HTR-8/SVneo (cell line): ENCODE results near the gene DOCK4.

Experiments used
- DNase-seq: peaks from one replicate; pipeline ENCODE4 v3.0.0; 2011; ENCODE audit warnings: low spot score, mixed read lengths; ENCODE audit not compliant: insufficient read length
- FAIRE-seq: peaks from 2 replicates; lab custom pipeline; 2011; peaks lifted over from hg19 to GRCh38; lab: Jason Lieb, UNC

Gene DOCK4

DNA sequence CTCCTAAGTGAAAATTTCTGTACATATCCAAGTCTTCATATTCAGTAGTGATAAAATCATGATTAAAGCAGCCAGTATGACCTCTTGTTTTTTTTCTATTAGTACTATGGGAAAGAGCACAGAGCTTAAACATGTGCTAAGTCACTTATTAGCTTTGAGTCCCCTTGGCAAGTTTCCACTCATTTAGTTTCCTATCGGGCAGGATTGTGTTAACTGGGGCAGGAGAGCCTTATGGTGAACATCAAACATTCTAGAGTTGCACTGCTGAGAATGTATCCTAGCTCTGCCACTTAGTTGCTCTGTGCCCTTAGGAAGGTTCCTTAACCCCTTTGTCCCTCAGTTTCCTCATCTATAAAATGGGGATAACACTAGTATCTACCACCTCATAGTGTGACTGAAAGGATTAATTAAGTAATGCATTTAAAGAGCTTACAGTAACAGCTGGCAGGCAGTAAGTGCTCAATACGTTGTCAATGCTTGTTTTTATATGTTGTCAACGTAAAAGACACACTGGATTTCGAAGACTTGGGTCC, 117.6 kb downstream of the DOCK4 start:
- FAIRE-seq = no peak
- no peak for DNase-seq

DNA sequence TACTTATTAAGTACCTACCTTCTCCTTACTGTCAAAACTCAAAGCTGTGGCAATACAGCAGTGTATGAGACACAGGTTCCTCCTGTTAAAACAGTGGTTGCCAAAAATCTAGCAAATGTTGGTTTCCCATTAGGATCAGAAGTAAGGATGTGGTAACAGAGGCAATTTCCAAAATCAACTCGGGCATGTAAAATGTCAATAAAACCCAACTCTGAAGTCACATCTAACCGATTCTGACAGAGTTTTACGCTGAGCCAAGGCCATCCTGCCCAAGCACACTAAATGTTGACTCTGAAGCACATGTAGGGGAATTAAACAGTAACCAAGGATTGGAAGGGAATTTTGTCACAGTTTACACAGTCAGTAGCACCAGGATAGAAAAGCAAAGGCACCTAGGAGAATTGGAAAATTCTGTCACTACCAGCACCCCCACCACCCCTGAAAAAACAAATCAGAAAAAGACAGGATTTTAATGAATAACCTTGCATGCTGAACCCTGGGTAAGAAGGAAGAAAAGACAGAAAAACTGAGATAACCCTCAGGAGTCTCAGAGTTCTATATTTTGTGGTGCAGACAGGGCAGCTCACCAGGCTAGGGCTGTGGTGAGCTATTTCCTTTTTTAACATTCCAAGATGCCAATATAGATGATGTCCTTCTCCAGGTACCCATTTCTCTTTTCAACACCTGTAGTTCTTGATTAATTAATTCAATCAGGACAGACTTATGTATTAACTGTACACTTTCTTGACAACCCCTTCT, 119.5 kb downstream of the DOCK4 start:
- no peak for DNase-seq
- FAIRE-seq = no peak

DNA sequence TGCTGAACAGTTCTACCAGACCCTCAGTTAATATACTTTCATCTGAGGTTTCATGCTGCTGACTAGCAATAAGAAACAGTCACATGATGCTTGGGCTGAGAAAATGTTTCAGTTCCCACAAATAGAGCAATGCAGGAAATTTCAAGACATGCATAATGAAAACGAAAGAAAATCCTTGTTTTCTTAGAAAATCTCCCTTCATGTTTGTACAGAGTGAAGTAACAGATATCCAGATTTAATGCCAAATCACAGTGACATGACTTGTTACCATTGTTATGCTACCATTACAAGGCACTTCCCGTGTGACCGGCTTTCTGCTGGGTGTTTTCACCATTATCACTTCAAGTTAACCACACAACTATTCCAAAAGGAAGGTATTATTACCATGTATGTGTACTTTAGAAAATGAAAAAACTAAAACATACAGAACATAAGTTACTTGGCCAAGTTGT, 121.7 kb downstream of the DOCK4 start:
- DNase-seq (no peak), FAIRE-seq (no peak)

DNA sequence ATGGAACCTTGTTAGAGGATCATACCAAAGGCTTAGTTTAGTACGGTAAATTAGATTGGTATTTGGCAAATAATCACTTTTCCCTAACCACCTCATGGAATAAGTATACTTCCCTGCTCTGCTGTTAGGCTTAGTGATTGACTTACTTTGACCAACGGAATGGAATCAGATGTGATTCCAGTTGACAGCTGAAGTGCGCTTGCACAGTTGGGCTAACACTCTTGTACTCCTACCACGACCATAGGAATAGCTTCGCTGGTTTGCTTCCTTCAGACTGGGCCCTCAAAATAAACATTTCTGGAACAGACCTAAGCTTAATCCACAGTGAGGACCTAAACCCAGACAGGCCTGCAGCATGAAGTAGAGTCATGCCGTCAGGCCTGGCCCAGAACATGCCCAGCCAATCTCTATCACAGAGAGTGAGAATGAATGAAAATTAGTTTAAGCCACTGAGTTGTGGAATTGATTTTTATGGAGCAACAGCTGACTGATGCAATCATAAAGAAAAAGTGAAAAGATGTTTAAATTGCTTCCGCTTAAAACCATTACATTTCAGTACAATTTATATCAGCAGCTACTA, 122.3 kb downstream of the DOCK4 start:
- DNase-seq (no peak), FAIRE-seq (no peak)

DNA sequence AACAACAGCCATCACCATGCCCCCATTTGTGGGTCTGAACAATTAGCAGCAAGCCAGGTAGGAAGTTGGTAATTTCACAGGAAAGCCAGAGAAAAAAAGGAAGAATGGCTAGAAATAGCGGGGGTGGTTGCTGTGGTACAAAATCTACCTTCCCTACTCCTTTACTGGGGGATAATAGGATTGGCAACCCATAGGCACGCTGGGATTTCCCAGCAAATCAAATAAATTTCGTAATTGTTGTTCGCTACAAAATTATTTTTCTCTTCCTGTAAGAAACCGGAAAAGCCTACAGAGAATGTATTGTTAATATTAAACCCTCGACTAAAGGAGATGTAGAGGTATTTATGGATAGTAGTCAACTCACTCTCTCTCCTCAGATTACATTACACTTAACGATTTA, 123.9 kb downstream of the DOCK4 start:
- no peak for DNase-seq
- FAIRE-seq = no peak

- DNase-seq (no peak), FAIRE-seq (no peak)
These were observed 124.4 kb downstream of the DOCK4 start for GRCh38 chr7:112081778-112082177.

DNA sequence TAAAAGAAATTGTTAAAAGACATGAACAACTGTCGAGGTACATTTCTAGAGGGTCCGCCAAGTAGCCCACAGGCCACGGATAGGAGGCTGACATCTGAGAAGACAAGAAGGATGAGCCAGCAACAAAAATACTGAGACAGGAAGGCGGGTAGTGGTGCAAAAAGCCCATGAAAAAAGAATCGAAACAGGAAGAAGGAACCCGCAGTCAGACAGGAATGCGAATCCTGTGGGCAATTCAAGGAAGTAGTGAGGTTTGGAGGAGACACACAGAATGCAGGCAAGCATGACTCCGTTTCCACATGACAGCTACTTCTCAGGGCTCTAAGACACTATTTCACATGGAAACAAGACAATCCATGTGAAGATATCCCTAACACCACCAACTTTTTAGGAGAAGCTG, 125.2 kb downstream of the DOCK4 start:
- no peak for FAIRE-seq
- DNase-seq = peak; percentile 11

DNA sequence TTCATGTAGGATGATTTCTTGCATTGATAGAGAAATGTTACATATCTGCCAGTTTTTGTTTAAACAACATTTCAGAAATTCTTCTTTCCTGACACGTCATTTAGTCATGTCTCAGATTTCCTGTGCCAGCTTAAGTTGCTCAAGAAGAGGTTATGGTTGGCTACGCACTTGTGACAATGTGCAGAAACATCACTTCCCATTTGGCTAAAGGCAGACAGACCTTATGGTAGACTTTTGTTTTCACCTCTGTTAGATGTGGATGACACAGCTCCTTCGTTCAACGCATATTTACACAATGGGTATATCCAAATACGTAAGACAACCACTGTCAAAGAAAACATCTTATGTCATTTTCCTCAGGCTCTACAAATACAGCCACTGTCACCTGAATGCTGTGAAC, 125.8 kb downstream of the DOCK4 start:
- FAIRE-seq = peak; percentile 16

DNA sequence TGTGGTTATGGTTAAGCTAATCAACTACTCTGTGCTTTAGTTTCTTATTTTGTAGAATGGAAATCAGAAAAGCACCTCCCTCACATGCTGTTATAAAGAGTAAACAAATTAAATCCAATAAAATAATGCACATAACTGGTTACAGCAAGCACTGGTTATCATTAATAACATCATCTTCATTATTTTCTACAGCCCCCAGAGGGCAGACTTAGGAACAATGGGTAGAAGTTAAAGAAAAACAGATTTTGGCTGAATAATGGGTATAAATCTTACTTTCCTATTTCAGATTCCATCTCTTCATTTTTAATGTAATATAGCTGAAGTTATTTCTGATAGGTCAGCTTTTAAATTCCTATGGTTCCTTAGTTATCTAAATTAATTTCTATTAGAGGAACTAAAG, 126.5 kb downstream of the DOCK4 start:
- FAIRE-seq (no peak), DNase-seq (no peak)

More for the DNA sequence above, 125.8 kb downstream of the DOCK4 start:
- DNase-seq = peak; percentile 30

- FAIRE-seq = no peak
- DNase-seq = no peak
These were observed 127.1 kb downstream of the DOCK4 start for GRCh38 chr7:112079122-112079521.

DNA sequence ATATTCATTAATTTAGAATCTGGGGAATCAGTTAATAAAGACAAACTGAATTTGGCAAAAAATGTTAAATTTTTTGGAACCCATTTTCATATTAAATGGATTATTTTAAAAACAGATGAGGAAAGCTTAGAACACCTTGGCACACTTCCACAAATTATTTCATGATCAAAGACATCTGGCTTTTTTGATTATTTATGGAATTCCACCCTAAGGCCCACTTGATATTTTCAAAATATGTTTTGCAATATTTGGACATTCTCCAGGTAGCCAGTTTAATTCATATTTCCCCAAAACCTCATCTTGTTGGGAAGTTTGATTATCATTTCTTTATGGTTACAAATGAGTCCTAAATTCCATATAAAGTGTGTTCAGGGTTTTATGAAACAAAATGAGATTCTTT, 129.9 kb downstream of the DOCK4 start:
- DNase-seq = no peak
- FAIRE-seq = no peak

- DNase-seq (no peak), FAIRE-seq (no peak)
These were observed 131.7 kb downstream of the DOCK4 start for GRCh38 chr7:112074464-112074863.

GRCh38 chr7:112073530-112073929, 132.7 kb downstream of the DOCK4 start:
- FAIRE-seq (no peak), DNase-seq (no peak)

DNA sequence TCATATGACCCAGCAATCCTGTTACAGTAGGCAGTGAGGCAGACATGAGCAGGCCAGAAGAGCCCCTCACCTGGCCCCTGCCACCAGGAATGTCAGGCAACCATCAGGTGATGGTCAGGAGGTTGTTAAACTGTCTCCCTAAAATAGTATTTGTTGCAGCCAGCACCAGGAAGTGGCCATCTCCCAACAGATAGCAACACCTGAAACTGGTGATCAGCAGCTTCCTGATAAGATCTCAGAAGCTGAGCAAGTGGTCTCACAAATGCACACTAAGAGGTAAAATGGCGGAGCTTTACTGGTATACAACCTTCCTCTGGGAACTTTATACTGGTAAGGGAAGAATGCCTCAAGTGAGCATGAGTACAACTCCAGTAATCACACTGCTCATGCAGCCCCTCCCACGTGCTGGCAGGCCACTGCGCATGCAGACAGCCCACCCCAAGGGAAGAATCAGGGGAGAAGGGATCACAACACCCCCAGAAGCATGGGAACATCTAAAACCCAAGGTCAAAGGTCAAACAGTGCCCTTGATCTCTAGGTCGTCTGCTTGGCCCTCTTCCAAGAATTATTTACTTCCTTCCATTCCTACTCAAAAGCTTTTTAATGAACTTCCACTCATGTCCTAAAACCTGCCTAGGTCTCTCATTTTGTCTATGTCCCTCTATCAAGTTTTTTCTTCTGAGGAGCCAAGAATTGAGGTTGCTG, 133.5 kb downstream of the DOCK4 start:
- no peak for FAIRE-seq
- no peak for DNase-seq

DNA sequence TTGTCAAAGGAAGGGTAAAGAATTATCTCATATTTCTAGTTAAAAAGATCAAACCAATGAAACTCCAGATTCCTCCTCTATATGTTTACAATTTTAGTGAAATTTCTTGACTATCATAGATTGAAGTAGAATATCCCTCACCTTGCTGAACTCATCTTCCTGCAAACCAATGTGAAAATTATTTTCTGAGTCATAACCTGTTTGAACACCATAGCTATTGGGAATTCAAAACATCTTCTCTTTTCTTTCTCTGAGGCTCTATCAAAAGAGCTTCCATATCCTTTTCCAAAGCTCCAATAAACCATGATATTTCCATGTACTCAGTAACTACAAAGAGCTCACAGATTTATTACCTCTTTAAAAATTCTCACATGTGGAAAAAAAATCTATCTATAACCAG, 134.3 kb downstream of the DOCK4 start:
- FAIRE-seq (no peak), DNase-seq (no peak)

- no peak for FAIRE-seq
These were observed 135.4 kb downstream of the DOCK4 start for GRCh38 chr7:112070674-112071256.

GRCh38 chr7:112069879-112070321, 136.3 kb downstream of the DOCK4 start:
- DNase-seq (no peak), FAIRE-seq (no peak)

More at GRCh38 chr7:112070674-112071256, 135.4 kb downstream of the DOCK4 start:
- no peak for DNase-seq

DNA sequence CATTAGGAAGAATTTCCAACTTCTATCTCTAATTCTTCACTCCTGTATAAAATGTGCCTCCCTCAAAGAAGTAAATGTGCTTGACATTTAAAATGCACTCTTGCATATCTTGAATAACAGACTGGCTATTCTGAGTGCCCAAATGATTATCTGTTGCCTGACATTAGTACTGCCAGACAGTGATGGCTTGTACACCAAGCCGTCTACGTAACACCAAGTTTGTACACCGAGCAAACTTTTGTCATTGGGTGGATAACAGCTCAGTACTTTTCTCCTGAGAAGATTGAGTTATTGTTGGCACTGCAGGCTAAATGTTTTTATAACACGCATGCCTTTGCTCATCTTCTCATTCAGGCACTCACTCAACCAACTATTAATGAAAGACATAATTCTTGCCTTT, 137.2 kb downstream of the DOCK4 start:
- FAIRE-seq (no peak), DNase-seq (no peak)

DNA sequence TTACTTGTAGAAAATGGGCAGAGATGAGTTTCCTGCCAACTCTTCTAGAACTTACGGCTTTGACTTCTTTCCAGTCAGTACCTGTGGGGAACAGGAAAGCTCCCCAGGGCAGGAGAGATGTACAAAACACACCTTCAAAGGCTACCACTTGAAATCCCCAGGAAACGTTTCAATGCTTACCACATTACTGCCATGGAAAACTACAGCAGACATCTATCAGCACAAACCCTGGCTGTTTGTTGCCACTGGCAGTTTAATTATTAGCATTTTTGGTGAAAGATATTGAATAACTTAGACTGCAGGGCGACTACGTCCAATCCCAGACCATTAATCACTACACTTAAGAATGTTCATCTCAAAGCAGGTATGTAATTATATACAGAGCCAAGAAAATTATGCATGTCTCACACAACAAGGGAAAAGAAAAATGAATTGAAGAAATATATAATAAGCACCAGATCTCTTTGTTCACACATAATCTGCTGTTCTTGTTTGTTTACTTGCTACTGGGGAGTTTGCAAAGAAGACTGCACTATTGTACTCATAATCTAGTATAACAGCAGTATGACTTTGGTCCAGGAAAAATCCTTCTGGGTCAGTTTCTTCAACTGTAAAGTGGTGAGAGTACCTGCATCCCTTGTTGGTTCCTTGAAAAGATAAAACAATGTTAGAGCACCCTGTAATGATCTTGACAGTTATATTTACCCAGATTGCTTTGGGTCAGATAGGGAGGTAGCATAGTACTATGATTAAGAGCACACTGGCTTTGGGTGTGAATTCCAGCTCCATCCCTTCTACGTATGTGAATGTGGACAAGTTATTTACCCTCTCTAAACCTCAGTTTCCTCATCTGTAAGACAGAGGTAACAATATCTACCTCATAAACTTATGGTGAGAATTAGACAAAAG, 138.3 kb downstream of the DOCK4 start:
- no peak for FAIRE-seq
- DNase-seq = no peak

GRCh38 chr7:112067200-112067599, 139.0 kb downstream of the DOCK4 start:
- FAIRE-seq (no peak), DNase-seq (no peak)
